ENCODE measurements around the gene KHDC4.

KHDC4 gene

GRCh38 chr1:155934097-155934935 is at the start of gene KHDC4:
Gene KHDC4, minus strand, starts transcription at chr1:155934413. Its CDS starts 40 bp downstream, at chr1:155934373.
- peak; percentile 94 for DNase-seq

GRCh38 chr1:155983191-155984024 is 49.2 kb upstream of the KHDC4 start:
- no peak for DNase-seq

GRCh38 chr1:155982106-155982505 is 47.9 kb upstream of the KHDC4 start:
- DNase-seq = no peak

GRCh38 chr1:155981266-155982088 is 47.3 kb upstream of the KHDC4 start:
- DNase-seq = peak; percentile 29

- no peak for DNase-seq
Measured at GRCh38 chr1:155979597-155980343, 45.6 kb upstream of the KHDC4 start.

- peak; percentile 16 for DNase-seq
Measured at GRCh38 chr1:155978973-155979429, 44.8 kb upstream of the KHDC4 start.

- peak; percentile 78 for DNase-seq
Measured at GRCh38 chr1:155978325-155978972, 44.2 kb upstream of the KHDC4 start, which contains the start of gene ARHGEF2. Gene ARHGEF2, minus strand, starts transcription at chr1:155978547. Its CDS starts 120 bp downstream, at chr1:155978427.

GRCh38 chr1:155977690-155978324 is 43.6 kb upstream of the KHDC4 start:
- DNase-seq = peak; percentile 80

GRCh38 chr1:155976913-155977689 is 42.9 kb upstream of the KHDC4 start:
- DNase-seq = peak; percentile 31

GRCh38 chr1:155976062-155976912 is 42.1 kb upstream of the KHDC4 start:
- peak; percentile 65 for DNase-seq

GRCh38 chr1:155975375-155976061 is 41.3 kb upstream of the KHDC4 start:
- DNase-seq = no peak

- no peak for DNase-seq
Measured at GRCh38 chr1:155974208-155975115, 40.2 kb upstream of the KHDC4 start.

GRCh38 chr1:155973723-155974122 is 39.5 kb upstream of the KHDC4 start:
- no peak for DNase-seq

- no peak for DNase-seq
Measured at GRCh38 chr1:155971910-155972809, 37.9 kb upstream of the KHDC4 start.

- DNase-seq = peak; percentile 40
Measured at GRCh38 chr1:155970531-155971167, 36.4 kb upstream of the KHDC4 start.

GRCh38 chr1:155969377-155969791 is 35.2 kb upstream of the KHDC4 start:
- no peak for DNase-seq
